Measurements from ENCODE around the gene PON1.

DNA sequence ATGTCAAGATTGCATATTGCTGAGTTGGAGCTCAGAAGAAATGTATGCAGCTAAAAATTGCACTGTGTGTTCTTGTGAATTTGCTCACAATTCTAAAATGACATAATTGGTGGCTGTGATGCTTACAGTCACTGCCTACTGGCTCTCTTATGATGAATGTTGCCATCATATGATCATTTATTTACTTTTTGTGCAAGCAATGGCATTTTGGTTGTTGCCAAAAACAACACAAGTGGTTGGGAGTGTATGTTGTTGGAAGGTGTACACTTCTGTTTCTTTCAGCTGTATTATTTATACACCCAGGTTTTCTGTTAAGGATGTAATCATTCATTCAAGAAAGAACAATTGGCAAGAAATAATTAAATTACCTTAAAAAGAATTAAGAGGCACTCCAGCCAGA, 28.9 kb downstream of the PON1 start:
- TF ChIP-seq, protein P1, sequence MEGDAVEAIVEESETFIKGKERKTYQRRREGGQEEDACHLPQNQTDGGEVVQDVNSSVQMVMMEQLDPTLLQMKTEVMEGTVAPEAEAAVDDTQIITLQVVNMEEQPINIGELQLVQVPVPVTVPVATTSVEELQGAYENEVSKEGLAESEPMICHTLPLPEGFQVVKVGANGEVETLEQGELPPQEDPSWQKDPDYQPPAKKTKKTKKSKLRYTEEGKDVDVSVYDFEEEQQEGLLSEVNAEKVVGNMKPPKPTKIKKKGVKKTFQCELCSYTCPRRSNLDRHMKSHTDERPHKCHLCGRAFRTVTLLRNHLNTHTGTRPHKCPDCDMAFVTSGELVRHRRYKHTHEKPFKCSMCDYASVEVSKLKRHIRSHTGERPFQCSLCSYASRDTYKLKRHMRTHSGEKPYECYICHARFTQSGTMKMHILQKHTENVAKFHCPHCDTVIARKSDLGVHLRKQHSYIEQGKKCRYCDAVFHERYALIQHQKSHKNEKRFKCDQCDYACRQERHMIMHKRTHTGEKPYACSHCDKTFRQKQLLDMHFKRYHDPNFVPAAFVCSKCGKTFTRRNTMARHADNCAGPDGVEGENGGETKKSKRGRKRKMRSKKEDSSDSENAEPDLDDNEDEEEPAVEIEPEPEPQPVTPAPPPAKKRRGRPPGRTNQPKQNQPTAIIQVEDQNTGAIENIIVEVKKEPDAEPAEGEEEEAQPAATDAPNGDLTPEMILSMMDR (IDR thresholded peaks at IDR 0.05; ENCODE audit: poor library complexity, severe bottlenecking): no peak
- TF ChIP-seq, protein P2, sequence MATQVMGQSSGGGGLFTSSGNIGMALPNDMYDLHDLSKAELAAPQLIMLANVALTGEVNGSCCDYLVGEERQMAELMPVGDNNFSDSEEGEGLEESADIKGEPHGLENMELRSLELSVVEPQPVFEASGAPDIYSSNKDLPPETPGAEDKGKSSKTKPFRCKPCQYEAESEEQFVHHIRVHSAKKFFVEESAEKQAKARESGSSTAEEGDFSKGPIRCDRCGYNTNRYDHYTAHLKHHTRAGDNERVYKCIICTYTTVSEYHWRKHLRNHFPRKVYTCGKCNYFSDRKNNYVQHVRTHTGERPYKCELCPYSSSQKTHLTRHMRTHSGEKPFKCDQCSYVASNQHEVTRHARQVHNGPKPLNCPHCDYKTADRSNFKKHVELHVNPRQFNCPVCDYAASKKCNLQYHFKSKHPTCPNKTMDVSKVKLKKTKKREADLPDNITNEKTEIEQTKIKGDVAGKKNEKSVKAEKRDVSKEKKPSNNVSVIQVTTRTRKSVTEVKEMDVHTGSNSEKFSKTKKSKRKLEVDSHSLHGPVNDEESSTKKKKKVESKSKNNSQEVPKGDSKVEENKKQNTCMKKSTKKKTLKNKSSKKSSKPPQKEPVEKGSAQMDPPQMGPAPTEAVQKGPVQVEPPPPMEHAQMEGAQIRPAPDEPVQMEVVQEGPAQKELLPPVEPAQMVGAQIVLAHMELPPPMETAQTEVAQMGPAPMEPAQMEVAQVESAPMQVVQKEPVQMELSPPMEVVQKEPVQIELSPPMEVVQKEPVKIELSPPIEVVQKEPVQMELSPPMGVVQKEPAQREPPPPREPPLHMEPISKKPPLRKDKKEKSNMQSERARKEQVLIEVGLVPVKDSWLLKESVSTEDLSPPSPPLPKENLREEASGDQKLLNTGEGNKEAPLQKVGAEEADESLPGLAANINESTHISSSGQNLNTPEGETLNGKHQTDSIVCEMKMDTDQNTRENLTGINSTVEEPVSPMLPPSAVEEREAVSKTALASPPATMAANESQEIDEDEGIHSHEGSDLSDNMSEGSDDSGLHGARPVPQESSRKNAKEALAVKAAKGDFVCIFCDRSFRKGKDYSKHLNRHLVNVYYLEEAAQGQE (IDR thresholded peaks at IDR 0.05; ENCODE audit: borderline replicate concordance): no peak
- no peak for TF ChIP-seq EZH2 (IDR thresholded peaks at IDR 0.05; ENCODE audit: borderline replicate concordance, insufficient read depth, low read length, poor library complexity, severe bottlenecking)
- no peak for TF ChIP-seq EP300 (conservative IDR thresholded peaks at IDR 0.05; ENCODE audit: poor library complexity, severe bottlenecking)
- no peak for TF ChIP-seq POLR2AphosphoS5 (IDR thresholded peaks at IDR 0.05)
- TF ChIP-seq MXI1 (conservative IDR thresholded peaks at IDR 0.05; ENCODE audit: poor library complexity, severe bottlenecking): no peak
- TF ChIP-seq SMC3 (conservative IDR thresholded peaks at IDR 0.05; ENCODE audit: poor library complexity): no peak
- no peak for TF ChIP-seq RAD21 (conservative IDR thresholded peaks at IDR 0.05)

Measured in neural cell (in vitro differentiated cells).